Bronchial epithelial cell (primary cell): ENCODE data around the gene YAP1. TPM values are rescaled to one million over a fixed set of nuclear protein-coding genes. Genes with fewer than 3 reads are reported as not detected.

ENCODE experiments used
- DNase-seq: peaks from one replicate; pipeline ENCODE4 v3.0.0-alpha.2; 2010; ENCODE audit warnings: low read depth
- FAIRE-seq: peaks from 2 replicates; lab custom pipeline; 2011; peaks lifted over from hg19 to GRCh38; lab: Jason Lieb, UNC
- H3K27me3 ChIP-seq: 2 replicates; pipeline ENCODE4 v1.5.1; 2011; ENCODE audit warnings: low read length; ENCODE audit not compliant: control insufficient read depth, insufficient read depth
- H3K36me3 ChIP-seq: 2 replicates; pipeline ENCODE4 v1.5.1; 2011; ENCODE audit warnings: low read length; ENCODE audit not compliant: control insufficient read depth, insufficient read depth
- H3K4me3 ChIP-seq: 2 replicates; pipeline ENCODE4 v1.5.1; 2011; ENCODE audit warnings: mild to moderate bottlenecking, low read depth, low read length, control low read depth
- CTCF ChIP-seq: IDR thresholded peaks from 2 replicates; pipeline ENCODE4 v1.5.1; 2011; ENCODE audit warnings: mild to moderate bottlenecking, moderate library complexity, low read length, control low read depth, inconsistent platforms; ENCODE audit not compliant: insufficient read depth, severe bottlenecking
- total RNA-seq: library from RNA; depleted of rRNA; stranded (reverse); fragments of >200 nt; gene quantifications from 2 replicates; pipeline ENCODE4 v1.2.1, GENCODE V29; 2014

The YAP1 gene
- total RNA-seq, 1 donor from 2014 or later: 151 TPM

- Histone ChIP-seq H3K27me3 (no peaks in the 10 kb centered on the region), H3K4me3 (no peak overlapping the region), H3K36me3 (no peaks in the 10 kb centered on the region)
- no peak for TF ChIP-seq CTCF
- FAIRE-seq (no peak), DNase-seq (no peak)
Measured at GRCh38 chr11:102239911-102240310, 129.7 kb downstream of the YAP1 start.

DNA sequence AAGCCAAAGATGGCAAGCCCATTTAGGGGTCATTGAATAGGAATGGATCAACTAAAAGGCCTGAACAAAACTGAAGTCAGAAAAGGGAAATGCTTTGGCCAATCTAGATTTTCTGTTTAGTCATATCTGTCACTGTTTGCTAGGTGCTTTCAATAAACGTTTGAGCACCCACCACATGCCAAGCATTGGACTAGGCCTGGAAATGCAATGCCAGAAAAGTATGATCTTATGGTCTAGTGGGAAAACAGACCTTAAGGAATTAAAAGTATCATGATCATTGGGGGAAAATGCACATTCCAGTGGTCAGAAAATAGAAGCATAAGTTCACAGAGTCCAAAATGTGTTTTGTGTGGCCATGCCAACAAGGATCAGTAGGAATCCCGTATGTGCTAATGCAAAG is 130.3 kb downstream of the YAP1 start:
- Histone ChIP-seq H3K36me3 (no peaks in the 10 kb centered on the region), H3K27me3 (no peaks in the 10 kb centered on the region), H3K4me3 (no peak overlapping the region)
- peak; percentile 79 for FAIRE-seq
- no peak for DNase-seq
- TF ChIP-seq CTCF: no peak

GRCh38 chr11:102241026-102241425 is 130.8 kb downstream of the YAP1 start:
- H3K4me3 ChIP-seq: no peak overlapping the region
- FAIRE-seq (no peak), DNase-seq (no peak)
- no peak for TF ChIP-seq CTCF
- no peaks in the 10 kb centered on the region for H3K36me3 ChIP-seq
- H3K27me3 ChIP-seq: no peaks in the 10 kb centered on the region

DNA sequence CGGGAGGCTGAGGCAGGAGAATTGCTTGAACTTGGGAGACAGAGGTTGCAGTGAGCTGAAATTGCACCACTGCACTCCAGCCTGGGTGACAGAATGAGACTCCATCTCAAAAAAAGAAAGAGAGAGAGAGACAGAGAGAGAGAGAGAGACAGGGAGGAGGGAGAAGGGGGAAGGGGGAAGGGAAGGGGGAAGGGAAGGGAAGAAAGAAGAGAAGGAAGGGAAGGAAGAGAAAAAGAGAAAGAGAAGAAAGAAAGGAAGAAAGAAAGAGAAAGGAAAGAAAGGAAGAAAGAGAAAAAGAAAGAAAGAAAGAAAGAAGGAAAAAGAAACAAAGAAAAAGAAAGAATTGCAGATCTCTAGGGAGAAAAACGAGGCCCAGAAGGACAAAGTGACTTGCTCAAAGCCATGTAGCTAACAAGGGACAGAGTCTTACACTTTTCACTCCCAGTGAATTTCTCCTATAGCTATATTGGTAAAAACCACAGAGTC is 133.2 kb downstream of the YAP1 start:
- Histone ChIP-seq H3K36me3 (no peaks in the 10 kb centered on the region), H3K4me3 (no peak overlapping the region), H3K27me3 (no peaks in the 10 kb centered on the region)
- no peak for TF ChIP-seq CTCF
- no peak for DNase-seq
- no peak for FAIRE-seq

- FAIRE-seq: no peak
- Histone ChIP-seq H3K4me3 (no peak overlapping the region), H3K27me3 (no peaks in the 10 kb centered on the region), H3K36me3 (no peaks in the 10 kb centered on the region)
- TF ChIP-seq CTCF: no peak
- DNase-seq: peak; percentile 95
Measured at GRCh38 chr11:102244681-102245409, 134.6 kb downstream of the YAP1 start.
